Endodermal cell (in vitro differentiated cells): Measurements from ENCODE around the gene GALNT17. TPM values are rescaled to one million over a fixed set of nuclear protein-coding genes. Genes with fewer than 3 reads are reported as not detected.

Experiments
- DNase-seq: peaks from one replicate; pipeline ENCODE4 v3.0.0-alpha.2; 2017
- H3K27ac ChIP-seq: 2 replicates; pipeline ENCODE4 v1.5.1; 2013; ENCODE audit warnings: mild to moderate bottlenecking, low read depth, low read length, moderate library complexity
- H3K27me3 ChIP-seq: 2 replicates; pipeline ENCODE4 v1.6.1; 2013; ENCODE audit warnings: mild to moderate bottlenecking, low read length, moderate library complexity; ENCODE audit not compliant: insufficient read depth, control insufficient read depth, poor library complexity, severe bottlenecking
- H3K36me3 ChIP-seq: 2 replicates; pipeline ENCODE4 v1.7.0; 2013; ENCODE audit warnings: mild to moderate bottlenecking, low read length, moderate library complexity; ENCODE audit not compliant: control insufficient read depth, insufficient read depth
- H3K4me1 ChIP-seq: one replicate; pipeline ENCODE4 v1.7.0; 2013; ENCODE audit warnings: low read length; ENCODE audit not compliant: control insufficient read depth, insufficient read depth
- H3K4me3 ChIP-seq: 2 replicates; pipeline ENCODE4 v1.5.1; 2013; ENCODE audit warnings: mild to moderate bottlenecking, low read length, moderate library complexity
- H3K9ac ChIP-seq: 2 replicates; pipeline ENCODE4 v1.6.1; 2013; ENCODE audit warnings: mild to moderate bottlenecking, low read length, moderate library complexity; ENCODE audit not compliant: poor library complexity, severe bottlenecking; ENCODE audit errors: extremely low read depth
- H3K9me3 ChIP-seq: 2 replicates; pipeline ENCODE4 v1.6.1; 2013; ENCODE audit warnings: mild to moderate bottlenecking, low read length, moderate library complexity; ENCODE audit not compliant: control insufficient read depth
- H3K27ac Mint-ChIP-seq: 2 replicates; pipeline ENCODE4 v1.8.0; 2020; ENCODE audit warnings: mixed read lengths
- H3K27me3 Mint-ChIP-seq: 2 replicates; pipeline ENCODE4 v1.8.0; 2021; ENCODE audit warnings: mild to moderate bottlenecking, mixed read lengths; ENCODE audit not compliant: insufficient read depth
- H3K36me3 Mint-ChIP-seq: 2 replicates; pipeline ENCODE4 v1.8.0; 2020; ENCODE audit warnings: low read depth, mixed read lengths
- H3K4me1 Mint-ChIP-seq: 2 replicates; pipeline ENCODE4 v1.8.0; 2020; ENCODE audit warnings: mixed read lengths
- H3K4me3 Mint-ChIP-seq: 2 replicates; pipeline ENCODE4 v1.8.0; 2020; ENCODE audit warnings: mild to moderate bottlenecking, moderate library complexity, mixed read lengths
- H3K9me3 Mint-ChIP-seq: 2 replicates; pipeline ENCODE4 v1.8.0; 2020; ENCODE audit warnings: mild to moderate bottlenecking, mixed read lengths
- CTCF ChIP-seq: fragments of 200-600 bp; sonication (generic); conservative IDR thresholded peaks from 2 replicates; pipeline ENCODE4 v1.5.0; 2021; ENCODE audit warnings: antibody characterized with exemption, mild to moderate bottlenecking
- WGBS, 2 experiments: methylation state at CpG; one replicate each; pipeline versions ENCODE4 v1.1.5 to v1.1.7; 2013; ENCODE audit warnings: missing lambda C conversion rate in 2 of 2, mixed read lengths in 1 of 2; ENCODE audit not compliant: insufficient coverage in 1 of 2, insufficient read length in 1 of 2; 5-methylcytosine and 5-hydroxymethylcytosine counted together
- total RNA-seq, 2 donors: library from RNA; stranded (reverse); fragmentation: NEBNext Ultra II Directional in 1 of 2; extraction: Animal tissue kit (Norgen Biotek cat#: 25700) in 1 of 2; gene quantifications; 2 replicates in 1 of 2; 3 replicates in 1 of 2; pipeline ENCODE4 v1.2.1, GENCODE V29; 2021

Gene GALNT17
- total RNA-seq, 2 donors from 2014 or later: 60.4 to 61.3 TPM

- H3K4me3 Mint-ChIP-seq: no peak overlapping the region
- H3K4me1 Mint-ChIP-seq: peaks cover 46% of the 10 kb centered on the region
- no peak overlapping the region for H3K27ac ChIP-seq
- no peaks in the 10 kb centered on the region for H3K27me3 Mint-ChIP-seq
- H3K9ac ChIP-seq: no peak overlapping the region
- peaks cover 16% of the 10 kb centered on the region for H3K36me3 ChIP-seq
- H3K36me3 Mint-ChIP-seq: peaks cover 24% of the 10 kb centered on the region
- H3K4me3 ChIP-seq: no peak overlapping the region
- peaks cover 12% of the 10 kb centered on the region for H3K9me3 Mint-ChIP-seq
- DNase-seq: no peak
- H3K4me1 ChIP-seq: peaks cover 18% of the 10 kb centered on the region
- H3K27ac Mint-ChIP-seq: no peak overlapping the region
- WGBS, 2 experiments: 97 to 99% methylated on average over 9 to 12 of the region's 12 CpGs
- no peaks in the 10 kb centered on the region for H3K27me3 ChIP-seq
- no peaks in the 10 kb centered on the region for H3K9me3 ChIP-seq
- no peak for TF ChIP-seq CTCF
These were observed 254.3 kb downstream of the GALNT17 start for GRCh38 chr7:71386152-71386785.

DNA sequence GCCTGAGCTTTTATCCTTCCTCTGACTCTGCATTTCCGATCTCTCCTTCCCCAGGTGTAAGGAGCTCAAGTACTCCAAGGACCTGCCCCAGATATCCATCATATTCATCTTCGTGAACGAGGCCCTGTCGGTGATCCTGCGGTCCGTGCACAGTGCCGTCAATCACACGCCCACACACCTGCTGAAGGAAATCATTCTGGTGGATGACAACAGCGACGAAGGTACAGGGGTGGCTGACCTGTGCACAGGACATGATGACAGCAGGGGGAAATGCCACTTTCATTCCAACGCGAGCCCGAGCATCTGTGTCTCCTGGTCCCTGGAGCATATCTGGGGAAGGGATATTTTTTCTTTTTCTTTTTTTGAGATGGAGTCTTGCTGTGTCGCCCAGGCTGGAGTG lies 256.2 kb downstream of the GALNT17 start:
- 92 to 96% methylated on average over 10 to 14 of the region's 14 CpGs for WGBS, 2 experiments
- Mint-ChIP-seq H3K27me3 (no peaks in the 10 kb centered on the region), H3K4me3 (no peak overlapping the region), H3K36me3 (peaks cover 33% of the 10 kb centered on the region), H3K4me1 (peaks cover 49% of the 10 kb centered on the region), H3K27ac (no peak overlapping the region), H3K9me3 (peaks cover 23% of the 10 kb centered on the region)
- no peak for TF ChIP-seq CTCF
- Histone ChIP-seq H3K36me3 (peaks cover 31% of the 10 kb centered on the region), H3K27ac (no peak overlapping the region), H3K9ac (no peak overlapping the region), H3K27me3 (no peaks in the 10 kb centered on the region), H3K4me1 (peaks cover 18% of the 10 kb centered on the region), H3K9me3 (no peaks in the 10 kb centered on the region), H3K4me3 (no peak overlapping the region)
- DNase-seq: no peak

- no peak overlapping the region for H3K4me3 Mint-ChIP-seq
- H3K27ac ChIP-seq: no peak overlapping the region
- H3K36me3 ChIP-seq: peaks cover 48% of the 10 kb centered on the region
- H3K9me3 ChIP-seq: peaks cover 14% of the 10 kb centered on the region
- H3K9me3 Mint-ChIP-seq: peaks cover 37% of the 10 kb centered on the region
- no peaks in the 10 kb centered on the region for H3K27me3 Mint-ChIP-seq
- no peaks in the 10 kb centered on the region for H3K27me3 ChIP-seq
- peaks cover 48% of the 10 kb centered on the region for H3K36me3 Mint-ChIP-seq
- H3K27ac Mint-ChIP-seq: peak overlapping the region; percentile 70
- peaks cover 36% of the 10 kb centered on the region for H3K4me1 Mint-ChIP-seq
- DNase-seq: peak; percentile 73
- H3K9ac ChIP-seq: no peak overlapping the region
- no peak for TF ChIP-seq CTCF
- H3K4me1 ChIP-seq: peaks cover 7% of the 10 kb centered on the region
- WGBS, 2 experiments: 31 to 67% methylated on average over 6 to 7 of the region's 7 CpGs
- H3K4me3 ChIP-seq: no peak overlapping the region
These were observed 258.0 kb downstream of the GALNT17 start for GRCh38 chr7:71389976-71390375.
